ENCODE measurements around the gene S100A2.
A peak's percentile ranks its signal among the peaks of the same experiment; 100 is the strongest.

GRCh38 chr1:153568367-153569099 lies 2.9 kb upstream of the S100A2 start:
- TF ChIP-seq POLR2A (IDR thresholded peaks at IDR 0.05; ENCODE audit: low read depth, low read length) (no peak), POLR2AphosphoS5 (IDR thresholded peaks at IDR 0.05; ENCODE audit: insufficient read depth, low read depth, low read length) (peak; percentile 64), CTCF (IDR thresholded peaks at IDR 0.05; ENCODE audit: extremely low read depth in 1 of 2, insufficient read depth in 1 of 2, low read depth in 1 of 2, low read length in 2 of 2) (peak; percentile 98 to 99), MAX (IDR thresholded peaks at IDR 0.05; ENCODE audit: insufficient read depth, insufficient read length) (no peak), EZH2 (IDR thresholded peaks at IDR 0.05; ENCODE audit: borderline replicate concordance, low read depth, low read length, severe bottlenecking) (no peak), MYC (IDR thresholded peaks at IDR 0.05; ENCODE audit: low read depth, low read length) (no peak), JUN (IDR thresholded peaks at IDR 0.05; ENCODE audit: borderline replicate concordance, insufficient read depth, insufficient read length, low read depth) (no peak), GATA2 (IDR thresholded peaks at IDR 0.05; ENCODE audit: insufficient read depth, insufficient read length, low read depth, low read length) (no peak), FOS (IDR thresholded peaks at IDR 0.05; ENCODE audit: borderline replicate concordance, insufficient read depth, low read length) (peak; percentile 48)
